Uterus (tissue), 4 donors: ENCODE data around the gene ASMT. TPM values are rescaled to one million over a fixed set of nuclear protein-coding genes. Genes with fewer than 3 reads are reported as not detected.

ENCODE experiments used
- DNase-seq, 2 donors: peaks; one replicate each; pipeline ENCODE4 v3.0.0-alpha.2; 2019 to 2020
- H3K27ac ChIP-seq, 2 donors: fragments of 200-600 bp; sonication (generic); 1 replicate in 1 of 2; 2 replicates in 1 of 2; pipeline ENCODE4 v1.5.1; 2016 to 2018
- H3K27me3 ChIP-seq, 2 donors: fragments of 200-600 bp; sonication (generic); one replicate each; pipeline ENCODE4 v1.5.1; 2018 to 2019; ENCODE audit warnings: control low read depth in 1 of 2
- H3K36me3 ChIP-seq, 2 donors: fragments of 200-600 bp; sonication (generic); one replicate each; pipeline ENCODE4 v1.5.1; 2019; ENCODE audit warnings: control low read depth in 1 of 2
- H3K4me1 ChIP-seq, 2 donors: fragments of 200-600 bp; sonication (generic); one replicate each; pipeline ENCODE4 v1.5.1; 2018 to 2019; ENCODE audit warnings: control low read depth in 1 of 2
- H3K4me3 ChIP-seq, 2 donors: fragments of 200-600 bp; sonication (generic); 1 replicate in 1 of 2; 2 replicates in 1 of 2; pipeline ENCODE4 v1.5.1; 2018 to 2019; ENCODE audit warnings: mild to moderate bottlenecking in 1 of 2
- H3K9me3 ChIP-seq, 2 donors: fragments of 200-600 bp; sonication (generic); one replicate each; pipeline ENCODE4 v1.5.1; 2019; ENCODE audit warnings: control low read depth in 1 of 2
- CTCF ChIP-seq, 4 experiments: fragments of 200-600 bp in 2 of 4; fragments of 450-650 bp in 2 of 4; sonication (generic) in 2 of 4; IDR thresholded peaks; one replicate each; pipeline ENCODE4 v1.5.1; 2016 to 2019; ENCODE audit warnings: antibody characterized with exemption in 4 of 4, mild to moderate bottlenecking in 2 of 4, moderate library complexity in 1 of 4
- POLR2A ChIP-seq, 2 donors: fragments of 450-650 bp; IDR thresholded peaks; one replicate each; pipeline ENCODE4 v1.6.1; 2016; ENCODE audit warnings: antibody characterized with exemption in 2 of 2, mild to moderate bottlenecking in 1 of 2, moderate library complexity in 1 of 2
- intact Hi-C: fragments of 100-400 bp; cut with DNase I; formaldehyde crosslinking; loops from one replicate; pipeline ENCODE4 v1.15.1; 2023; ENCODE audit warnings: low total_unique reads
- total RNA-seq, 4 donors: library from RNA; depleted of rRNA in 3 of 4; stranded (reverse); fragments of >200 nt in 3 of 4; gene quantifications; one replicate each; pipeline versions ENCODE4 v1.1.0 to v1.2.4, GENCODE V29; 2014 to 2023
- donor health status: DM: yes; HTN: yes; CAD: no.

Gene ASMT
- total RNA-seq, 4 donors from 2014 or later: 0.21 to 2.6 TPM; not detected in 2

DNA sequence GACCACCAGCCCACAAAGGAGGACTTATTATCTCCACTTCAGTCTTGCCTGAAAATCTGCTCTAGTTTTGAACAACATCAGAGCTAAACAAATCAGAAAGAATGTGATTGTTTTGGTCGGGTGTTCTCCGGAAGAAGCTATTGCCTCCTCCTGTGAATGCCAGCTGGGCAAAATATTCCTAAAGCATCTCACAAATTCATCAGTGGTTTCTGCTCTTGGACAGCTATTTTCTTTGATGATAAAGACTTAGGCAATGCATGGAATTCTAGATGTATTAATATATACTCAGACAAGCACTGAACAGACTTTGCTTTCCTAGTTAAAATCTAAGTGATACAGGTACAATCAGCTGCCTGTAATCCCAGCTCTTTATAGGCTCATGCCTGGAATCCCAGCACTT lies 71.8 kb downstream of the ASMT start:
- DNase-seq: no peak
- H3K9me3 ChIP-seq: peaks cover 0 to under 1% of the 10 kb centered on the region in 2 donors

More for the DNA sequence above, 71.8 kb downstream of the ASMT start:
- TF ChIP-seq POLR2A (IDR thresholded peaks at IDR 0.05) (no peak), CTCF (IDR thresholded peaks at IDR 0.05) (no peak)
- intact Hi-C loops: no loop called here
- H3K27ac ChIP-seq: no peak overlapping the region
- no peak overlapping the region for H3K4me3 ChIP-seq
- H3K4me1 ChIP-seq: no peaks in the 10 kb centered on the region
- H3K36me3 ChIP-seq: no peaks in the 10 kb centered on the region
- no peaks in the 10 kb centered on the region for H3K27me3 ChIP-seq

Other genes starting within 250 kb of the ASMT start
- gene SLC25A6, start 222.9 kb upstream of the ASMT start, total RNA-seq: 100 to 1,000 TPM; 140 to 289 (median 207) TPM
- gene ASMTL, start 162.2 kb upstream of the ASMT start, total RNA-seq: 10 to 100 TPM in 2 of 4 donors, 1 to 10 TPM in 2; 6.4 to 43.5 (median 11.1) TPM
- 1 to 10 TPM in 1 of 4 donors, under 1 TPM in 2, not detected in 1; 0.59 to 3.6 (median 0.90) TPM for gene P2RY8, start 77.9 kb upstream of the ASMT start, total RNA-seq
- gene AKAP17A, start 23.5 kb upstream of the ASMT start, total RNA-seq: 10 to 100 TPM; 21.5 to 52.9 (median 29.6) TPM